Measurements from ENCODE around the gene HDAC7.

DNA sequence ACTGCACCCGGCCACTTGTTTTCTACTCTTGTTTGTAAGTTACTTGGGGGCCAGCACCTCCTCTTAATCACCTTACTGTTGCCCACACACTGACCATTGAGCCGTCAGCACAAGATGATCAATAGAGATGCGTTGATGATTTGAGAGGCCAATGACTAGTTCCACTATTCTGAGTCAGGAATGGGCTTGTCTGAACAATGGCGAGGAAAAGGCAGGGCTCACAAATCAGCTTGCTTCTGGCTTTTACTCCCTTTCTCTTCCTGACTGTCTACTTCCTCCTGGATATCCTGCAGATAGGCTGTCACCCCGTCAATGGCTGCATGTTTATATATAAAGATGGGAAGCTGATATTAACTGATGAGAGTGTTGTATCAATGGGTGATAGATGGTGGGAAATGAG, 29.1 kb upstream of the HDAC7 start:
- TF ChIP-seq POLR2A (IDR thresholded peaks at IDR 0.05; ENCODE audit: low read depth, low read length) (no peak), SPI1 (IDR thresholded peaks at IDR 0.05; ENCODE audit: low read depth, low read length) (no peak)
